Duodenal mucosa (tissue), 2 donors: ENCODE measurements around the gene ZMYM4.

ENCODE experiments used
- H3K27ac ChIP-seq: one replicate; pipeline ENCODE4 v1.7.0; 2013; ENCODE audit warnings: low read depth, low read length
- H3K27me3 ChIP-seq, 2 donors: one replicate each; pipeline ENCODE4 v1.7.0; 2013; ENCODE audit warnings: low read length in 2 of 2, control low read depth in 1 of 2; ENCODE audit not compliant: insufficient read depth in 2 of 2, control insufficient read depth in 1 of 2
- H3K36me3 ChIP-seq, 2 donors: one replicate each; pipeline ENCODE4 v1.7.0; 2013; ENCODE audit warnings: low read length in 2 of 2, control low read depth in 1 of 2; ENCODE audit not compliant: insufficient read depth in 2 of 2, control insufficient read depth in 1 of 2
- H3K4me1 ChIP-seq, 2 donors: one replicate each; pipeline ENCODE4 v1.7.0; 2013; ENCODE audit warnings: low read length in 2 of 2, control low read depth in 1 of 2; ENCODE audit not compliant: insufficient read depth in 2 of 2, control insufficient read depth in 1 of 2
- H3K4me3 ChIP-seq, 2 donors: one replicate each; pipeline ENCODE4 v1.7.0; 2013; ENCODE audit warnings: low read length in 2 of 2, low read depth in 1 of 2
- H3K9ac ChIP-seq, 2 donors: one replicate each; pipeline ENCODE4 v1.7.0; 2013; ENCODE audit warnings: low read length in 2 of 2, low read depth in 1 of 2
- H3K9me3 ChIP-seq, 2 donors: one replicate each; pipeline ENCODE4 v1.7.0; 2013; ENCODE audit warnings: low read length in 2 of 2, control low read depth in 1 of 2; ENCODE audit not compliant: control insufficient read depth in 1 of 2

Gene ZMYM4

DNA sequence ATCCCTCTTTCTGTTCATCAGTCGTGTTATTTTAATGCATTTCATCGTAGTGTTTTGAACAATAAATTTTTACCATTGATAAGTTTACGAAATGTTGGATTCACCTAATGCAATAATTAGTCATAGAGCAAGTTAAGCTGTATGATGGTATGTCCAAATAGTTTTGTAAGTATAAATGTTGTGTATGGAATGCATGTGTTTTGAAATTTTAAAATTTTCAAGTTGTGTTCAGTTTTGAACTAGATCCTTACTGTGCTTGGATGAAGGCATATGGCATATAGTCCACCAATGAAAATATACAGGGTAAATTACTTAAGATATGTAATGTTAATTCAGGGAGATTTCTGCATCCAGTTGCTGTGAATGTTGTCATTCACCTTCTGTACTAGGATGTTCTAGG, 2.3 kb downstream of the ZMYM4 start:
- Histone ChIP-seq H3K27ac (no peak overlapping the region), H3K4me1 (peaks cover 9 to 15% of the 10 kb centered on the region in 2 donors), H3K9me3 (no peaks in the 10 kb centered on the region), H3K36me3 (no peaks in the 10 kb centered on the region), H3K4me3 (no peak overlapping the region), H3K27me3 (no peaks in the 10 kb centered on the region), H3K9ac (no peak overlapping the region)

DNA sequence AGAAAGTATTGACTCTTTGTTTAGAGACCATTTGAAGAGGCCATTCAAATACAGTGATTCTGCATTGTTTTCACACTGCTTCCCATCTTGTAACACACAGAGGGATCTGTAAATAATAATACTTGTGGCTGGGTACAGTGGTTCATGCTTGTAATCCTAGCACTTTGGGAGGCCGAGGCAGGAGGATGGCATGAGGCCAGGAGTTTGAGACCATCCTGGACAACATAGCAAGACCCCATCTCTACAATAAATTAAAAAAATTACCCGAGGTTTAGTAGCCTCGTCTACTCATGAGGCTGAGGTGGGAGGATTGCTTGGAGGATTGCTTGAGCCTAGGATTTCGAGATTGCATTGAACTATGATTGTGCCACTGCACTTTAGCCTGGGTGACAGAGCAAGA, 5.7 kb downstream of the ZMYM4 start:
- no peaks in the 10 kb centered on the region for H3K9me3 ChIP-seq
- H3K27ac ChIP-seq: no peak overlapping the region
- no peak overlapping the region for H3K9ac ChIP-seq
- peaks cover 0 to 2% of the 10 kb centered on the region in 2 donors for H3K36me3 ChIP-seq
- no peak overlapping the region for H3K4me3 ChIP-seq
- H3K4me1 ChIP-seq: peaks cover 6 to 11% of the 10 kb centered on the region in 2 donors
- H3K27me3 ChIP-seq: no peaks in the 10 kb centered on the region

DNA sequence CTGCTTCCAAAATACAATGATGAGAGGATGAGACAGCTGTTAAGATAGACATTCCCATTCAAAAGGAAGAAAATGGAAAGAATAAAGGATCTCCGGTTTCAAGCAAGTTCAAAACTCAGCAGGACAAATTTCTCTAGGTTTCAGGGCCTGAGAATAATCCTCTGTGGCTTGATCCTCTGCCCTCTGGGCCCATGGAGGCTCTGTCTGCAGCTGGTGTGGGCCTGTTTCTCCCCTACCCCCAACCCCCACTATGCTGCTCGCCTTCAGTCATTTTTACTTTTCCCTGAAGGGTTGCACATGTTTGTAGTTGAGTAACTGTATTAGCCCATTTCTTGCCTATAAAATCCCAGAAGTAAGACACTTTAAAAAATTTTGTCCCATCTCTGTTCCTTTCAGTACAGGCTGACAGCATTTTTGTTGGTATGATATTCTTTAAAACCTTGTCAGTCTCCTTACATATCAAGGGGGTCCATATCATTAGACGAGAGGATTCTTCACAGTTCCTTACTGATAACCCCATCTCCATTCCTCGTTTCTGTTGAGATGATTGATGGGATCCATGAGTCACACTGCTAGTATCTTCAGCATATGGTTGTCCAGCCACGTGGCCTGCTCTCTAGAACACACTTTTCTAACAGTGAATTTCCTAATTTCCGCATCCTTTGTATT, 10.5 kb downstream of the ZMYM4 start:
- H3K4me3 ChIP-seq: no peak overlapping the region
- H3K27me3 ChIP-seq: no peaks in the 10 kb centered on the region
- H3K36me3 ChIP-seq: peaks cover 0 to 2% of the 10 kb centered on the region in 2 donors
- H3K4me1 ChIP-seq: no peaks in the 10 kb centered on the region
- no peak overlapping the region for H3K27ac ChIP-seq
- H3K9me3 ChIP-seq: peaks cover 0 to 8% of the 10 kb centered on the region in 2 donors
- no peak overlapping the region for H3K9ac ChIP-seq

GRCh38 chr1:35279555-35279904, 11.0 kb downstream of the ZMYM4 start:
- Histone ChIP-seq H3K27me3 (no peaks in the 10 kb centered on the region), H3K9ac (no peak overlapping the region), H3K36me3 (peaks cover 0 to 4% of the 10 kb centered on the region in 2 donors), H3K4me1 (no peaks in the 10 kb centered on the region), H3K27ac (no peak overlapping the region), H3K4me3 (no peak overlapping the region), H3K9me3 (peaks cover 0 to 8% of the 10 kb centered on the region in 2 donors)

DNA sequence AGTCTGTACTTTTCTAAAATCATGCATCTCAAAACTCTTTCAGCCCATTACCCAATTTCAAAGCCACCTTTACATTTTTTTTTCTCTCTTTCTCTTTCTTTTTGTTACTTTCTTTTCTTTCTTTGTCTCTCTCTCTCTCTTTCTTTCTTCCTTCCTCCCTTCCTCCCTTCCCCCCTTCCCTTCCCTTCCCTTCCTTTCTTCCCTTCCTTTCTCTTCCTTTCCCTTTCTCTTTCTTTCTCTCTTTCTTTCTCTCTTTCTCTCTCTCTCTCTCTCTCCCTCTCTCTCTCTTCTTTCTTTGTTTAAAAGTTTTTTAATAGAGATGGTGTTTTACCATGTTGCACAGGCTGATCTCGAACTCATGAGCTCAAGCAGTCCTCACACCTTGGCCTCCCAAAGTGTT, 11.5 kb downstream of the ZMYM4 start:
- H3K9me3 ChIP-seq: peaks cover 0 to 8% of the 10 kb centered on the region in 2 donors
- no peak overlapping the region for H3K4me3 ChIP-seq
- H3K27ac ChIP-seq: no peak overlapping the region

GRCh38 chr1:35281565-35281964, 13.1 kb downstream of the ZMYM4 start:
- H3K27ac ChIP-seq: no peak overlapping the region
- H3K27me3 ChIP-seq: no peaks in the 10 kb centered on the region
- H3K4me3 ChIP-seq: no peak overlapping the region
- peaks cover 0 to 7% of the 10 kb centered on the region in 2 donors for H3K36me3 ChIP-seq
- H3K4me1 ChIP-seq: no peaks in the 10 kb centered on the region
- H3K9me3 ChIP-seq: peaks cover 0 to 8% of the 10 kb centered on the region in 2 donors
- H3K9ac ChIP-seq: no peak overlapping the region

More for the DNA sequence above, 11.5 kb downstream of the ZMYM4 start:
- no peak overlapping the region for H3K9ac ChIP-seq
- H3K36me3 ChIP-seq: peaks cover 0 to 7% of the 10 kb centered on the region in 2 donors
- H3K27me3 ChIP-seq: no peaks in the 10 kb centered on the region
- no peaks in the 10 kb centered on the region for H3K4me1 ChIP-seq

- H3K9ac ChIP-seq: no peak overlapping the region
- H3K27ac ChIP-seq: no peak overlapping the region
- peaks cover 0 to 7% of the 10 kb centered on the region in 2 donors for H3K36me3 ChIP-seq
- no peaks in the 10 kb centered on the region for H3K4me1 ChIP-seq
- peaks cover 0 to 8% of the 10 kb centered on the region in 2 donors for H3K9me3 ChIP-seq
- no peaks in the 10 kb centered on the region for H3K27me3 ChIP-seq
- H3K4me3 ChIP-seq: no peak overlapping the region
These were observed 13.7 kb downstream of the ZMYM4 start for GRCh38 chr1:35282172-35282571.

DNA sequence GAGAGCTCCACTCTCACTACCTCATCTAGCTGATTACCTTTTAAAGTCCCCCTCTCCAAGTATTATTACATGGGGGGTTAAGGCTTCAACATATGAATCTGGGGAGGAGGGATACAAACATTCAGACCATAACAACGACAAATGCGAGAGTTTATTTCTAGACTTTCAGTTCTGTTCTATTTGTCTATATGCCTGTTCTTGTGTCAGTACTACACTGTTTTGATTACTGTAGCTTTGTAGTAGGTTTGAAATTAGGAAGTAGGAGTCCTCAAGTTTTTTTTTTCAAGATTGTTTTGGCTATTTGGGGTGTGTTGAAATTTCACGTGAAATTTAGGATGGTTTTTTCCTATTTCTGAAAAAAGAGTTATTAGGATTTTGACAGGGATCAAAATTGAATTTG, 16.3 kb downstream of the ZMYM4 start:
- peaks cover 0 to 5% of the 10 kb centered on the region in 2 donors for H3K36me3 ChIP-seq
- no peaks in the 10 kb centered on the region for H3K27me3 ChIP-seq
- no peaks in the 10 kb centered on the region for H3K4me1 ChIP-seq
- peaks cover 0 to 8% of the 10 kb centered on the region in 2 donors for H3K9me3 ChIP-seq
- H3K27ac ChIP-seq: no peak overlapping the region
- no peak overlapping the region for H3K9ac ChIP-seq
- no peak overlapping the region for H3K4me3 ChIP-seq

GRCh38 chr1:35285771-35286606, 17.5 kb downstream of the ZMYM4 start:
- Histone ChIP-seq H3K9ac (no peak overlapping the region), H3K4me1 (no peaks in the 10 kb centered on the region), H3K27me3 (no peaks in the 10 kb centered on the region), H3K9me3 (peaks cover 0 to 8% of the 10 kb centered on the region in 2 donors), H3K36me3 (peaks cover 3 to 5% of the 10 kb centered on the region in 2 donors), H3K27ac (no peak overlapping the region), H3K4me3 (no peak overlapping the region)

DNA sequence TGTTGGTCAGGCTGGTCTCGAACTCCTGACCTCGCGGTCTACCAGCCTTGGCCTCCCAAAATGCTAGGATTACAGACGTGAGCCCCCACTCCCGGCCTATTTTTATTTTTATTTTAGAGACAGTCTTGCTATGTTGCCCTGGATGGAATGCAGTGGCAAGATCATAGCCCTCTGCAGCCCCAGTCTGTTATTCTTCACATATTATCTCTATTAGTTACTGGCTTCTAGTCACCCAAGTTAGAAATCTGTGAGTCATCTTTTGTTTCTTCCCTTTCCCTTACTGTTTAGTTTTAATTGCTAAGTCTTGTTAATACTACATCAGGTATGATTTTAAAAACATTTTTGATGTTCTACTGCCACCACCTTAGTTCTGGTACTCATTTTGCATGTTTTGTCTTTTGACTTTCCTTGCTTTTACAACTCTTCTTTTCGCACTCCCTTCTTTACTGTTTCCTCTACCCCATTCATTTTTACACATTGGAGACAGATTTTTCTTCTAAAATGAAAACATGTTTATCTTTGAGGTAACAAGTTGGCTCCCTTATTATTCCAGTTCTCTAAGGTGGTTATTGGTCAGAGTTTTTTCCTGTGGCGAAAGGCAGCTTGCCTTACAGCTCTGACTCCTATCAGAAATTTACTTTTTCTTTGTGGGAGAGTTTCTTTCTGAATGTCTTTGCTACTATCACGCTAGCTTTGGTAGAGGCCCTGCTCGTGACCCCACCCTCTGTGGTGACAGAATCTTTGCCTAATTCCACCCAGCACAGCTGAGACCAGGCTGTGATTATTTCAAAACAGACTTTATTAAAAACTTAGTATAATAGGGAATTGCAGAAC, 19.5 kb downstream of the ZMYM4 start:
- H3K9ac ChIP-seq: no peak overlapping the region
- no peaks in the 10 kb centered on the region for H3K4me1 ChIP-seq
- H3K9me3 ChIP-seq: no peaks in the 10 kb centered on the region
- no peak overlapping the region for H3K4me3 ChIP-seq
- no peaks in the 10 kb centered on the region for H3K27me3 ChIP-seq
- H3K36me3 ChIP-seq: peaks cover 3 to 6% of the 10 kb centered on the region in 2 donors
- no peak overlapping the region for H3K27ac ChIP-seq
